GM18861 (cell line): ENCODE measurements around the gene HDAC11.

Experiments
- ATAC-seq: cut with Tn5 transposase; IDR thresholded peaks from one replicate; pipeline ENCODE4 v1.9.1; 2021; ENCODE audit not compliant: unreplicated experiment

HDAC11 gene

DNA sequence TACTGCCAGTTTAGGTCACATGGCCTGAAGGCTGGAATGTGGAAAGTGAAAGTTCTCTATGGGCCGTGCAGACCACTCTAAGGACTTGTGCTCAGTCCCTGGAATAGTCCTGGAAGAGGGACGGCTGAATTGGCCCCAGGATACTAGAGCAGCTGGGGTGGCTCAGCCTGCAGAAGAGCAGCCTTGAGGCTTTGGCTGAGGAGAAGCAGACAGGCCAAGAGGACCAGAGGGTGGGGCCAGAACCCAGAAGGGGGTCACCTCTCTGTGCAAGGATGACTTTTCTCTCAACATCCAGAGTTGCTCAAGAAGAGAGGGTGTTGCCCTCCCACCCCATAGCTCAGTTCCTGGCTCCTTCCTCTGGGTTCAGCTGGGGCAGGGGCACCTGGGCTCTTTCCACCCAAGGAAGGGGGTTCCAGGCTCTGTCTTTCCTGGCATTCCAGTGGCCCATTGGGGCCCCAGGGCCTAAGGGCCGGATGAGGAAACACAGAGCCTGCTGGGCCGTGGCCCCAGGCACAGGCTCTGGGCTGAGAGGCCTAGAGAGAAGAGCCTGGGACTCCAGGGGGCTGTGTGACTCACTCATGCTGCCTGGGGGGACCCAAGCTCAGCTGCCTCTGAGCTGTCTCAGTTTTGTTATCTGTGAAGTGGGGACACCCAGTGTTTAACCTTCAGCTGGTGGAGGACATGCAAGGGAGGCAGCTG, 60.3 kb downstream of the HDAC11 start:
- ATAC-seq = no peak

- no peak for ATAC-seq
Measured at GRCh38 chr3:13541691-13542090, 61.6 kb downstream of the HDAC11 start.

- no peak for ATAC-seq
Measured at GRCh38 chr3:13542142-13542541, 62.0 kb downstream of the HDAC11 start.

GRCh38 chr3:13543253-13543652, 63.1 kb downstream of the HDAC11 start:
- no peak for ATAC-seq

GRCh38 chr3:13544293-13544831, 64.3 kb downstream of the HDAC11 start:
- ATAC-seq = no peak

GRCh38 chr3:13544951-13545651, 65.0 kb downstream of the HDAC11 start:
- ATAC-seq = no peak

DNA sequence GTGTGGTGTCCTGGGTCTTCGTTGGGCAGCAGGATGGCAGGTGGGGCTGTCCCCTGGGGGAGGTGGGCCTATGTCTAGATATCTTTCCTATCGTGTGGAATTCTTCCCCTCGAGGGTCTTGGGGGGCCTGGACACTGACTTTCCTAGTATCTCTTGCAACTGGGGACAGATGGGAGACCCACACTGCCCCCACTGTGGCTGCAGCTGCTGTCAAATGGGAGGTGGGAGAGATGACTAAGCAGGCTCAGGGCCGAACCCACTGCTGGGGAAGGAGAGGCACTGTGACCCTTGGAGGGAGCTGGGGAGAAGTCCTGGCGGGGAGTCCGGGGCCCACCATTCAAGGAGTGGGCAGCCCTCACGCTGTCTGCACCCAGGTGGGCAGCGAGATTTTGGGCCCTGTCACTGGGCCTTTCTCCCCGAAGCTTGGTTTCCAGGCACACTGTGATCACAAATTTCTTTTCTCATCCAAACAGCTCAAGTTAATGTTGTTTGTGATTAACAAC, 65.9 kb downstream of the HDAC11 start:
- no peak for ATAC-seq

- no peak for ATAC-seq
Measured at GRCh38 chr3:13546667-13547171, 66.6 kb downstream of the HDAC11 start.

GRCh38 chr3:13547591-13548371, 67.7 kb downstream of the HDAC11 start:
- no peak for ATAC-seq

DNA sequence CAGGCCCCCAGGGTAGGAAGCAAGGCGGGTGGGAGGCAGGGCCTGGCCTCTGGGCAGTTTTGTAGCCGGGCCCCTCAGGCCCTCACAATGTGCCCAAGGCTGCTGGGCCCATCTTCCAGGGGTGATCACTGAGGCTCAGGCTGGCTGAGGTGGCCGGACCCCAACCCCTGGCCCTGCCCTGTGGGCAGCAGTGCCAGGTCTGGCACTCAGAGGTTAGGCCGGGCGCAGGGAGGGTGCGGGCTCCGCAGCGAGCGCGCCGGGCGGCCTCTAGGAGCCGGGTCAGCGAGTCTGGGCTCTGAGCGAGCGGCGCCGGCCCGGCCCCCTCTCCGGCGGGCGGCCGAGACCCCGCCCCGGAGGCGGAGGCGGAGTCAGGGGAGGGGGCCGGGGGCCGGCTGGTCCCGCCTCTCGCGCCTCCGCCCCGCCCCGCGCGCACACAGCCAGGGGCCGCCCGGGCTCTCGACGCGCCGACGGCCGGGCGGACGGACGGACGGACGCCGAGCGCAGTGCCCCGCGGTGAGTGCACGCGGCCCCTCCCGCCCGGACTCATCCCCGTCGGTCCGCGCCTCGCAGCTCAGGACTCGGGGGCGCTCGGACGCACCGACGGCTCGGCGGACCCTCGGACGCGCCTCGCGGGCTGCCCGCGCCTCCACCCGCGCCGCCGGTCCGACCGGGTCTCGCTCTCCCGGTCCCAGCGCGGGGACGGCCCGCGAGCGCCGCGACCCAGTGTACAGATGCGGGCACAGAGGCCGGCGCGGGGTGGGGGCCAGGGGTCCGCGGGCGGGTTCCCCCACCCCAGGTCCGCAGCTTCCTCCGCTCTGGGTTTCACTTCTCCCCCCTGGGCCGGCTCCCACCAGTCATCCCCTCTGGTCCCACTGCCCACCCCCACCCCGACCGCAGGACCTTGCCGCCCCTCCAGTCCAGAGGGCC, 68.9 kb downstream of the HDAC11 start, which contains the start of gene FBLN2:
Gene FBLN2, plus strand, starts transcription at position 430 of the 927 bp plus-strand sequence. CDS start 21,231 bp downstream, outside the sequence.
- ATAC-seq = no peak

GRCh38 chr3:13549623-13550422, 69.7 kb downstream of the HDAC11 start:
- ATAC-seq = no peak

- no peak for ATAC-seq
Measured at GRCh38 chr3:13550423-13550690, 70.3 kb downstream of the HDAC11 start.

GRCh38 chr3:13550791-13551360, 70.8 kb downstream of the HDAC11 start:
- ATAC-seq = no peak

GRCh38 chr3:13552857-13553652, 72.9 kb downstream of the HDAC11 start:
- no peak for ATAC-seq

DNA sequence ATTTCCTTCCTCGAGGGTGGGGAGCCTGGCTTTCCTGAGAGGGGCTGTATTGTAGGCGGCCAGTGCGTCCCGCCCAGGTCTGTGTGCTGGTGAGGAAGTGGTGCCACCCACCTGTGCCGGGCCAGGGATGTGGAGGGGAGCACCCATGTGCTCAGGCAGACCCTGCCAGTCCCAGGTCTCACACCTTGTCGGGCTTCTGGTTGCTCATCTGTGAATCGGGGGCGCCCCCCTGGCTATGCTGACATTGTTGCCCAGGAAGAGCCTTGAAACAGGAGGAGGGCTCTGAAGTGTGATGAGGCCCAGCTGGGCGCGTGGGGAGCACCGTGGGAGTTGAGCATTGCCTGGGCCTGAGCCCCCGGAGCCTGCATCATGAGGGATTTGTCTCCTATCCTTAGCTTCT, 73.6 kb downstream of the HDAC11 start:
- ATAC-seq = no peak

DNA sequence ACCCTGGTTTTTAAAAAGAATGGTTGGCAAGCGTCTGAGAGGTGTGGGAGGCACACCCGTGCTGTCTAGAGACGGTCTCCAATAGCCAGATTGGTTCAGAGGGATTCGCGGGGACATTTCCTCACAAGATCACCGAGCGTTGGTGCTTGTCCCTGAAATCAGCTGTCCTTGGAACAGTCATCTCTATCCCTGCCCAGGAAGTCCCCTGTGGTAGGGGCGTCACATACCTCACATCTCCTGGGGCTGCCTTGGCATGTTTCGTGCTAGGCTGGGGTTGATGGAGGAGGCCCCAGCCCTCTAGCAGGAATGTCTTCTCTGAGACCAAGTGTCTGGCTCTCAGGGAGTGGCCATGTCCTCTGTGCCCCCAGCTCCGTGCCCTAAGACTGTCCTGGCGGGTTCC, 75.6 kb downstream of the HDAC11 start:
- no peak for ATAC-seq
